K562 (cell line): ENCODE measurements around the gene JPT1. TPM values are rescaled to one million over a fixed set of nuclear protein-coding genes. Genes with fewer than 3 reads are reported as not detected.

Experiments
- ATAC-seq: fragments of 200-7000 bp; cut with Tn5 transposase; 3 replicates; pipeline ENCODE4 v1.9.1; 2020; ENCODE audit warnings: moderate library complexity
- BruUV-seq: library from RNA; stranded (reverse); fragments of 400-500 nt; replicated peaks from 2 replicates; lab custom pipeline; 2021; lab: Mats Ljungman, UMichigan
- CTCF ChIA-PET: fragments of 300-600 bp; formaldehyde crosslinking; extraction: SDS; loops from one replicate; lab custom pipeline; 2021; ENCODE audit warnings: low intra/inter-chr PET ratio; lab: Yijun Ruan, JAX
- POLR2A ChIA-PET: fragments of 300-600, 350-650 bp; sonication (Branson Sonifier 250); formaldehyde crosslinking; extraction: SDS; loops from one replicate; lab custom pipeline; 2021; ENCODE audit warnings: antibody characterized with exemption, inconsistent platforms; lab: Yijun Ruan, JAX
- DNase-seq, 4 experiments: peaks; one replicate each; pipeline versions ENCODE4 v3.0.0 to v3.0.0-alpha.2; 2011 to 2018; ENCODE audit warnings: low spot score in 3 of 4, mixed read lengths in 3 of 4; ENCODE audit errors: extremely low read depth in 1 of 4
- FAIRE-seq: peaks from 2 replicates; lab custom pipeline; 2011; peaks lifted over from hg19 to GRCh38; lab: Jason Lieb, UNC
- H2AFZ ChIP-seq: 2 replicates; pipeline ENCODE4 v1.6.0; 2011; ENCODE audit warnings: low read depth, low read length, control low read depth, inconsistent platforms
- H3K27ac ChIP-seq: fragments of 200-600 bp; 3 replicates; pipeline ENCODE4 v1.8.0; 2011; ENCODE audit warnings: low read depth, mild to moderate bottlenecking, control low read depth, inconsistent platforms, low read length, moderate library complexity, mixed read lengths; ENCODE audit errors: extremely low read depth
- H3K27me3 ChIP-seq, 2 experiments: fragments of 300-600 bp in 1 of 2; 2 replicates in 1 of 2; 3 replicates in 1 of 2; pipeline versions ENCODE4 v1.6.0 to v1.8.0; 2011; ENCODE audit warnings: inconsistent platforms in 2 of 2, low read length in 2 of 2, mild to moderate bottlenecking in 1 of 2, mixed read lengths in 1 of 2, moderate library complexity in 1 of 2; ENCODE audit not compliant: control insufficient read depth in 2 of 2, insufficient read depth in 2 of 2
- H3K36me3 ChIP-seq: fragments of 300-600 bp; 3 replicates; pipeline ENCODE4 v1.8.0; 2011; ENCODE audit warnings: mild to moderate bottlenecking, low read length, inconsistent platforms; ENCODE audit not compliant: control insufficient read depth, insufficient read depth
- H3K4me1 ChIP-seq, 2 experiments: fragments of 200-600 bp in 1 of 2; replicated peaks in 1 of 2; 2 replicates in 1 of 2; 3 replicates in 1 of 2; pipeline versions ENCODE4 v1.5.1 to v1.8.0; 2011; ENCODE audit warnings: inconsistent platforms in 2 of 2, low read length in 2 of 2, mild to moderate bottlenecking in 1 of 2, mixed read lengths in 1 of 2, moderate library complexity in 1 of 2; ENCODE audit not compliant: control insufficient read depth in 2 of 2, insufficient read depth in 2 of 2
- H3K4me2 ChIP-seq: 2 replicates; pipeline ENCODE4 v1.6.1; 2011; ENCODE audit warnings: low read length, control low read depth, inconsistent platforms, mixed read lengths; ENCODE audit not compliant: insufficient read depth
- H3K4me3 ChIP-seq: fragments of 200-600 bp; sonication (generic), shearing (Covaris generic); 2 replicates; pipeline ENCODE4 v1.5.1; 2016; ENCODE audit warnings: control low read depth, inconsistent platforms
- H3K79me2 ChIP-seq: fragments of 200-600 bp; 3 replicates; pipeline ENCODE4 v1.8.0; 2011; ENCODE audit warnings: low read length, inconsistent platforms; ENCODE audit not compliant: control insufficient read depth, insufficient read depth
- H3K9ac ChIP-seq, 2 experiments: 2 replicates each; pipeline versions ENCODE4 v1.6.0 to v1.6.1; 2011; ENCODE audit warnings: low read depth in 2 of 2, low read length in 2 of 2, control low read depth in 1 of 2, inconsistent platforms in 1 of 2, mild to moderate bottlenecking in 1 of 2, mixed read lengths in 1 of 2; ENCODE audit not compliant: insufficient read depth in 1 of 2
- H3K9me1 ChIP-seq: one replicate; pipeline ENCODE4 v1.6.0; 2011; ENCODE audit warnings: inconsistent platforms, mild to moderate bottlenecking, low read length, moderate library complexity; ENCODE audit not compliant: control insufficient read depth, insufficient read depth
- H3K9me3 ChIP-seq: replicated peaks from 2 replicates; pipeline ENCODE4 v1.5.1; 2011; ENCODE audit warnings: low read depth, low read length, inconsistent platforms; ENCODE audit not compliant: control insufficient read depth, insufficient read depth
- H4K20me1 ChIP-seq: replicated peaks from 2 replicates; pipeline ENCODE4 v1.6.1; 2011; ENCODE audit warnings: low read length, inconsistent platforms, mixed read lengths; ENCODE audit not compliant: control insufficient read depth, insufficient read depth
- CBX2 ChIP-seq: fragments of 200-600 bp; sonication (generic); IDR thresholded peaks from one replicate; pipeline ENCODE4 v1.6.1; 2012; ENCODE audit warnings: mild to moderate bottlenecking, low read length, inconsistent platforms; ENCODE audit not compliant: insufficient read depth, poor library complexity, severe bottlenecking
- DPF2 ChIP-seq: fragments of 450-650 bp; IDR thresholded peaks from 2 replicates; pipeline ENCODE4 v1.6.1; 2016
- HDAC6 ChIP-seq: IDR thresholded peaks from 2 replicates; pipeline ENCODE4 v1.6.1; 2012; ENCODE audit warnings: low read depth, mild to moderate bottlenecking, control low read depth, inconsistent platforms, low read length, moderate library complexity
- HEY1 ChIP-seq: fragments of 250-450 bp; sonication (Bioruptor Pico); IDR thresholded peaks from 2 replicates; pipeline ENCODE4 v1.5.0; 2020; ENCODE audit warnings: mild to moderate bottlenecking, moderate library complexity, borderline replicate concordance
- NCOR1 ChIP-seq: fragments of 450-650 bp; IDR thresholded peaks from 2 replicates; pipeline ENCODE4 v1.6.1; 2016; ENCODE audit warnings: mild to moderate bottlenecking, moderate library complexity
- POLR2A ChIP-seq: fragments of 450-650 bp; conservative IDR thresholded peaks from 2 replicates; pipeline ENCODE4 v1.6.1; 2016
- SAFB ChIP-seq: fragments of 200-400 bp; formaldehyde crosslinking; IDR thresholded peaks from 2 replicates; pipeline ENCODE4 v1.6.1; 2017; ENCODE audit warnings: low read depth, low read length, borderline replicate concordance
- SMARCE1 ChIP-seq: fragments of 450-650 bp; IDR thresholded peaks from 2 replicates; pipeline ENCODE4 v1.7.1; 2016; ENCODE audit warnings: mild to moderate bottlenecking
- STAT5B ChIP-seq: fragments of 250-450 bp; sonication (Bioruptor Pico); IDR thresholded peaks from 2 replicates; pipeline ENCODE4 v1.8.0; 2021; ENCODE audit warnings: mild to moderate bottlenecking, inconsistent platforms
- ZBTB1 ChIP-seq: sonication (generic); formaldehyde crosslinking; IDR thresholded peaks from 2 replicates; pipeline ENCODE4 v1.8.1; 2023; ENCODE audit warnings: missing genetic modification reagents, low read depth, mild to moderate bottlenecking, borderline replicate concordance
- ZNF699 ChIP-seq: fragments of 250-450 bp; sonication (Bioruptor Pico); IDR thresholded peaks from 2 replicates; pipeline ENCODE4 v1.8.0; 2021; ENCODE audit warnings: mild to moderate bottlenecking, moderate library complexity; ENCODE audit not compliant: insufficient replicate concordance
- ZZZ3 ChIP-seq: fragments of 450-650 bp; IDR thresholded peaks from 2 replicates; pipeline ENCODE4 v1.6.1; 2016; ENCODE audit warnings: antibody characterized with exemption, mild to moderate bottlenecking, moderate library complexity
- WGBS: fragments of 100-300 bp; shearing (Covaris generic); methylation state at CpG from one replicate; pipeline ENCODE4 v1.1.6; 2016; ENCODE audit warnings: low coverage, mixed read lengths; ENCODE audit not compliant: insufficient coverage; ENCODE audit errors: missing lambda C conversion rate; 5-methylcytosine and 5-hydroxymethylcytosine counted together
- in situ Hi-C: fragments of 300-500 bp; cut with MboI; formaldehyde crosslinking; loops from 4 replicates; pipeline ENCODE4 v1.15.0; 2018; ENCODE audit warnings: inconsistent platforms, mixed read lengths
- intact Hi-C: fragments of 100-400 bp; cut with micrococcal nuclease; formaldehyde crosslinking; loops from 2 replicates; pipeline ENCODE4 v1.14.2; 2022
- polyA plus RNA-seq, 8 experiments: library from polyadenylated mRNA; depleted of rRNA in 4 of 8; stranded (reverse) in 5 of 8; unstranded in 3 of 8; fragments of >200 nt; fragmentation: Nextera tagmentation in 2 of 8; fragmentation: Illumina TruSeq in 1 of 8; extraction: Ambion mirVana in 2 of 8; extraction: Trizol in 1 of 8; gene quantifications; 2 replicates each; pipeline versions ENCODE4 v1.2.1 to v1.2.3, GENCODE V29; 2011 to 2014; ENCODE audit warnings: inconsistent platforms in 1 of 8, missing spikeins in 1 of 8
- total RNA-seq, 7 experiments: library from RNA; depleted of rRNA in 6 of 7; stranded (reverse); fragments of >200 nt in 6 of 7; fragmentation: Illumina TruSeq in 2 of 7; extraction: Trizol in 2 of 7; gene quantifications; 2 replicates each; pipeline versions ENCODE4 v1.2.1 to v1.2.3, GENCODE V29; 2011 to 2021; ENCODE audit warnings: low replicate concordance in 1 of 7
- TF ChIP-seq, protein P1 (sequence below): sonication (generic); formaldehyde crosslinking; IDR thresholded peaks from 2 replicates; pipeline ENCODE4 v1.8.0; 2022; ENCODE audit warnings: missing genetic modification reagents, mild to moderate bottlenecking, moderate library complexity, borderline replicate concordance
- TF ChIP-seq, protein P2 (sequence below): fragments of 450-650 bp; IDR thresholded peaks from 2 replicates; pipeline ENCODE4 v1.6.1; 2014; ENCODE audit warnings: low read depth, mild to moderate bottlenecking, moderate library complexity, borderline replicate concordance
- TF ChIP-seq, protein P3 (sequence below): sonication (generic); formaldehyde crosslinking; IDR thresholded peaks from 2 replicates; pipeline ENCODE4 v1.8.0; 2022; ENCODE audit warnings: mild to moderate bottlenecking, missing genetic modification reagents
- TF ChIP-seq, protein P4 (sequence below): fragments of 450-650 bp; IDR thresholded peaks from 2 replicates; pipeline ENCODE4 v1.6.1; 2016; ENCODE audit warnings: mild to moderate bottlenecking

JPT1 gene
- total and polyA plus RNA-seq, 9 of the 15 experiments (the other 6 are each of a cell fraction or from before 2014, with no cell fraction given), result 56.7 to 292 (median 144) TPM

DNA sequence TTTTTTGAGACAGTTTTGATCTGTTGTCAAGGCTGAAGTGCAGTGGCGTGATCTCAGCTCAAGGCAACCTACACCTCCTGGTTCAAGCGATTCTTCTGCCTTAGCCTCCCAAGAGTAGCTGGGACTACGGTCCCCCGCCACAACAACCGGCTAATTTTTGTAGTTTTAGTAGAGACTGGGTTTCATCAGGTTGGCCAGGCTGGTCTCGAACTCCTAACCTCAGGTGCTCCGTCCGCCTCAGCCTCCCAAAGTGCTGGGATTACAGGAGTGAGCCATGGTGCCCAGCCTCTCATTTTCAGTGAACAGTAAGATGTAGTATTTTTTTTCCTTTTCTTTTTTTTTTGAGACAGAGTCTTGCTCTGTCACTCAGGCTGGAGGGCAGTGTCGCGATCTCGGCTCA is 20.7 kb upstream of the JPT1 start (continued):
- TF ChIP-seq SAFB (no peak), STAT5B (no peak), DPF2 (no peak), POLR2A (peak; percentile 59; the same call in 1 of the 2 replicates)
- TF ChIP-seq, protein P1, sequence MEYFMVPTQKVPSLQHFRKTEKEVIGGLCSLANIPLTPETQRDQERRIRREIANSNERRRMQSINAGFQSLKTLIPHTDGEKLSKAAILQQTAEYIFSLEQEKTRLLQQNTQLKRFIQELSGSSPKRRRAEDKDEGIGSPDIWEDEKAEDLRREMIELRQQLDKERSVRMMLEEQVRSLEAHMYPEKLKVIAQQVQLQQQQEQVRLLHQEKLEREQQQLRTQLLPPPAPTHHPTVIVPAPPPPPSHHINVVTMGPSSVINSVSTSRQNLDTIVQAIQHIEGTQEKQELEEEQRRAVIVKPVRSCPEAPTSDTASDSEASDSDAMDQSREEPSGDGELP, result no peak
- TF ChIP-seq, protein P2, sequence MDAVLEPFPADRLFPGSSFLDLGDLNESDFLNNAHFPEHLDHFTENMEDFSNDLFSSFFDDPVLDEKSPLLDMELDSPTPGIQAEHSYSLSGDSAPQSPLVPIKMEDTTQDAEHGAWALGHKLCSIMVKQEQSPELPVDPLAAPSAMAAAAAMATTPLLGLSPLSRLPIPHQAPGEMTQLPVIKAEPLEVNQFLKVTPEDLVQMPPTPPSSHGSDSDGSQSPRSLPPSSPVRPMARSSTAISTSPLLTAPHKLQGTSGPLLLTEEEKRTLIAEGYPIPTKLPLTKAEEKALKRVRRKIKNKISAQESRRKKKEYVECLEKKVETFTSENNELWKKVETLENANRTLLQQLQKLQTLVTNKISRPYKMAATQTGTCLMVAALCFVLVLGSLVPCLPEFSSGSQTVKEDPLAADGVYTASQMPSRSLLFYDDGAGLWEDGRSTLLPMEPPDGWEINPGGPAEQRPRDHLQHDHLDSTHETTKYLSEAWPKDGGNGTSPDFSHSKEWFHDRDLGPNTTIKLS, result no peak
- TF ChIP-seq, protein P3, sequence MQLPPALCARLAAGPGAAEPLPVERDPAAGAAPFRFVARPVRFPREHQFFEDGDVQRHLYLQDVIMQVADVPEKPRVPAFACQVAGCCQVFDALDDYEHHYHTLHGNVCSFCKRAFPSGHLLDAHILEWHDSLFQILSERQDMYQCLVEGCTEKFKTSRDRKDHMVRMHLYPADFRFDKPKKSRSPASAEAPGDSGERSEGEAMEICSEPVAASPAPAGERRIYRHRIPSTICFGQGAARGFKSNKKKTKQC (CRISPR knock-in tag), result no peak

DNA sequence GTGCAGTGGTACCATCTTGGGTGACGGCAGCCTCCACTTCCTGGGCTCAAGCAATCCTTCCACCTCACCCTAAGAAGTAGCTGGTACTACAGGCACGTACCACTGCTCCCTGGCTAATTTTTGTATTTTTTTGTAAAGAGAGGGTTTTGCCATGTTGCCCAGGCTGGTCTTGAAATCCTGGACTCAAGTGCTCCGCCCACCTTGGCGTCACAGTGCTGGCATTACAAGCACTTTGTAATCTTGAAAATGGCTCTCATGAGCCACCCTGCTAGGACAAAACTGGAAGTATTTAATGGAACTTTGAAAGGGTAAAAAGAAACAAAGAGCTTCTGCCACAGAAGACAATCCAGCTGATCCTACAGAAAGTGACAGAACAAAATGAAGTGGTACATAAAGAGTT is 19.2 kb upstream of the JPT1 start:
- H3K4me3 ChIP-seq, result no peak overlapping the region
- POLR2A ChIA-PET, result interaction anchor here (0.5 to 7.1 kb wide), 12 partner anchors 9 to 425 kb away, joined by 3 to 55 read pairs (median 3); partner anchors contain the start of genes JPT1 and SUMO2
- H3K9ac ChIP-seq, result peak overlapping the region in 1 of 2 experiments; percentile 9; a peak in 1 of 4 replicates
- ATAC-seq (no peak), DNase-seq (no peak), FAIRE-seq (no peak)
- H3K9me3 ChIP-seq, result no peaks in the 10 kb centered on the region
- intact Hi-C loops, result no loop called here
- H3K4me1 ChIP-seq, result no peaks in the 10 kb centered on the region; a peak in 1 of 5 replicates
- CTCF ChIA-PET, result interaction anchor here (0.6 kb wide), 1 partner anchor 234 kb away, joined by 4 read pairs; no protein-coding TSS in a partner anchor
- peaks cover 4% of the 10 kb centered on the region; the same call in 1 of the 2 replicates for H4K20me1 ChIP-seq
- peaks cover 76% of the 10 kb centered on the region for H3K79me2 ChIP-seq
- no TSS peak for BruUV-seq
- no peaks in the 10 kb centered on the region for H3K27me3 ChIP-seq
- H3K27ac ChIP-seq, result no peak overlapping the region
- H3K4me2 ChIP-seq, result no peak overlapping the region
- peaks cover 95% of the 10 kb centered on the region for H3K36me3 ChIP-seq
- H3K9me1 ChIP-seq, result no peaks in the 10 kb centered on the region
- H2AFZ ChIP-seq, result no peak overlapping the region
- in situ Hi-C loops, result no loop called here
- 89% methylated on average over 4 of the region's 4 CpGs for WGBS
- no peak for TF ChIP-seq POLR2A
- TF ChIP-seq HDAC6, result no peak
- TF ChIP-seq ZNF699 (CRISPR knock-in tag), result no peak
- TF ChIP-seq CBX2, result no peak
- TF ChIP-seq HEY1 (CRISPR knock-in tag), result no peak
- TF ChIP-seq SMARCE1, result no peak
- no peak for TF ChIP-seq ZBTB1 (CRISPR knock-in tag)
- no peak for TF ChIP-seq ZZZ3
- TF ChIP-seq, protein P4, sequence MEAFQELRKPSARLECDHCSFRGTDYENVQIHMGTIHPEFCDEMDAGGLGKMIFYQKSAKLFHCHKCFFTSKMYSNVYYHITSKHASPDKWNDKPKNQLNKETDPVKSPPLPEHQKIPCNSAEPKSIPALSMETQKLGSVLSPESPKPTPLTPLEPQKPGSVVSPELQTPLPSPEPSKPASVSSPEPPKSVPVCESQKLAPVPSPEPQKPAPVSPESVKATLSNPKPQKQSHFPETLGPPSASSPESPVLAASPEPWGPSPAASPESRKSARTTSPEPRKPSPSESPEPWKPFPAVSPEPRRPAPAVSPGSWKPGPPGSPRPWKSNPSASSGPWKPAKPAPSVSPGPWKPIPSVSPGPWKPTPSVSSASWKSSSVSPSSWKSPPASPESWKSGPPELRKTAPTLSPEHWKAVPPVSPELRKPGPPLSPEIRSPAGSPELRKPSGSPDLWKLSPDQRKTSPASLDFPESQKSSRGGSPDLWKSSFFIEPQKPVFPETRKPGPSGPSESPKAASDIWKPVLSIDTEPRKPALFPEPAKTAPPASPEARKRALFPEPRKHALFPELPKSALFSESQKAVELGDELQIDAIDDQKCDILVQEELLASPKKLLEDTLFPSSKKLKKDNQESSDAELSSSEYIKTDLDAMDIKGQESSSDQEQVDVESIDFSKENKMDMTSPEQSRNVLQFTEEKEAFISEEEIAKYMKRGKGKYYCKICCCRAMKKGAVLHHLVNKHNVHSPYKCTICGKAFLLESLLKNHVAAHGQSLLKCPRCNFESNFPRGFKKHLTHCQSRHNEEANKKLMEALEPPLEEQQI, result no peak
- no peak for TF ChIP-seq NCOR1
